ENCODE results near the gene KCNE2.
A peak's percentile ranks its signal among the peaks of the same experiment; 100 is the strongest.
"Not testable (repeated sequence)": the region's sequence is repeated elsewhere in the genome, so short reads cannot be mapped to it uniquely, and the experiment has no call there.

Gene KCNE2

GRCh38 chr21:34354836-34355235 is 9.0 kb upstream of the KCNE2 start:
- DNase-seq, result no peak

- DNase-seq, result no peak
Measured at GRCh38 chr21:34355570-34355969, 8.2 kb upstream of the KCNE2 start.

- DNase-seq, result no peak
Measured at GRCh38 chr21:34357889-34358288, 5.9 kb upstream of the KCNE2 start.

- no peak for DNase-seq
Measured at GRCh38 chr21:34358866-34359265, 4.9 kb upstream of the KCNE2 start.

GRCh38 chr21:34360488-34361241 is 3.1 kb upstream of the KCNE2 start:
- DNase-seq, result no peak

GRCh38 chr21:34362136-34362444 is 1.7 kb upstream of the KCNE2 start:
- DNase-seq, result no peak

GRCh38 chr21:34362670-34363069 is 1.1 kb upstream of the KCNE2 start:
- DNase-seq, result no peak

- DNase-seq, result no peak
Measured at GRCh38 chr21:34364921-34365320, 1.1 kb downstream of the KCNE2 start.

- DNase-seq, result no peak
Measured at GRCh38 chr21:34365809-34366208, 2.0 kb downstream of the KCNE2 start.

- peak; percentile 54 for DNase-seq
Measured at GRCh38 chr21:34367320-34367935, 3.6 kb downstream of the KCNE2 start.

- no peak for DNase-seq
Measured at GRCh38 chr21:34369741-34370140, 5.9 kb downstream of the KCNE2 start.

GRCh38 chr21:34372321-34372720 is 8.5 kb downstream of the KCNE2 start:
- no peak for DNase-seq

- DNase-seq, result not testable (repeated sequence)
Measured at GRCh38 chr21:34374462-34374861, 10.7 kb downstream of the KCNE2 start.

- DNase-seq, result not testable (repeated sequence)
Measured at GRCh38 chr21:34374940-34375618, 11.3 kb downstream of the KCNE2 start, which contains the start of gene SMIM11. SMIM11 (plus strand) TSS chr21:34375507; CDS start chr21:34379505, 3,998 bp downstream.

GRCh38 chr21:34375619-34375972 is 11.8 kb downstream of the KCNE2 start:
- DNase-seq, result not testable (repeated sequence)

GRCh38 chr21:34383138-34383537 is 19.3 kb downstream of the KCNE2 start:
- not testable (repeated sequence) for DNase-seq

- not testable (repeated sequence) for DNase-seq
Measured at GRCh38 chr21:34383724-34384415, 20.1 kb downstream of the KCNE2 start.

GRCh38 chr21:34400522-34400921 is 36.7 kb downstream of the KCNE2 start:
- not testable (repeated sequence) for DNase-seq

- DNase-seq, result not testable (repeated sequence)
Measured at GRCh38 chr21:34404742-34405141, 40.9 kb downstream of the KCNE2 start.

GRCh38 chr21:34405686-34406085 is 41.9 kb downstream of the KCNE2 start:
- DNase-seq, result not testable (repeated sequence)

GRCh38 chr21:34406102-34406501 is 42.3 kb downstream of the KCNE2 start:
- not testable (repeated sequence) for DNase-seq

- DNase-seq, result not testable (repeated sequence)
Measured at GRCh38 chr21:34406676-34407075, 42.9 kb downstream of the KCNE2 start.

- DNase-seq, result not testable (repeated sequence)
Measured at GRCh38 chr21:34407294-34407693, 43.5 kb downstream of the KCNE2 start.

Data from activated CD4-positive, alpha-beta T cell treated with anti-CD3 and anti-CD28 coated beads, Interleukin-2, amount 50 U/mL, for 16 hours (primary cell).